Kidney (tissue), 14 donors: ENCODE data around the gene C20orf204. TPM values are rescaled to one million over a fixed set of nuclear protein-coding genes. Genes with fewer than 3 reads are reported as not detected.

ENCODE experiments used
- DNase-seq, 5 donors: peaks; one replicate each; pipeline ENCODE4 v3.0.0-alpha.2; 2013 to 2020
- FAIRE-seq: peaks from 2 replicates; lab custom pipeline; 2012; peaks lifted over from hg19 to GRCh38; lab: Jason Lieb, UNC
- H3K27ac ChIP-seq, 2 donors: one replicate each; pipeline ENCODE4 v1.7.0; 2013; ENCODE audit warnings: low read depth in 2 of 2, low read length in 2 of 2, inconsistent platforms in 1 of 2
- H3K27me3 ChIP-seq: one replicate; pipeline ENCODE4 v1.7.1; 2013; ENCODE audit warnings: low read length, inconsistent platforms; ENCODE audit not compliant: control insufficient read depth, insufficient read depth
- H3K36me3 ChIP-seq, 3 donors: one replicate each; pipeline versions ENCODE4 v1.7.0 to v1.7.1; 2013; ENCODE audit warnings: low read length in 3 of 3, control low read depth in 1 of 3, inconsistent platforms in 1 of 3; ENCODE audit not compliant: insufficient read depth in 3 of 3, control insufficient read depth in 2 of 3
- H3K4me1 ChIP-seq, 3 donors: one replicate each; pipeline versions ENCODE4 v1.7.0 to v1.7.1; 2013; ENCODE audit warnings: low read length in 3 of 3, inconsistent platforms in 1 of 3, low read depth in 1 of 3; ENCODE audit not compliant: control insufficient read depth in 2 of 3, insufficient read depth in 2 of 3
- H3K4me3 ChIP-seq, 3 donors: one replicate each; pipeline versions ENCODE4 v1.7.0 to v1.8.1; 2013; ENCODE audit warnings: low read length in 3 of 3, control low read depth in 1 of 3, inconsistent platforms in 1 of 3
- H3K9ac ChIP-seq, 3 donors: one replicate each; pipeline versions ENCODE4 v1.7.0 to v1.7.1; 2013; ENCODE audit warnings: low read length in 3 of 3, control low read depth in 1 of 3, inconsistent platforms in 1 of 3
- H3K9me3 ChIP-seq, 3 donors: one replicate each; pipeline versions ENCODE4 v1.7.0 to v1.7.1; 2013; ENCODE audit warnings: low read length in 3 of 3, control low read depth in 1 of 3, inconsistent platforms in 1 of 3; ENCODE audit not compliant: control insufficient read depth in 2 of 3, insufficient read depth in 1 of 3
- intact Hi-C: fragments of 100-400 bp; cut with DNase I; formaldehyde crosslinking; loops from one replicate; pipeline ENCODE4 v1.11.1; 2022
- polyA plus RNA-seq: library from polyadenylated mRNA; stranded (reverse); fragments of 350-450 nt; fragmentation: Illumina TruSeq; extraction: RNeasy Lipid Tissue Mini Kit (QIAGEN cat#74804); gene quantifications from one replicate; pipeline ENCODE4 v1.2.3, GENCODE V29; 2014; ENCODE audit warnings: low read depth, low replicate concordance; ENCODE audit not compliant: insufficient read depth
- total RNA-seq: library from RNA; stranded (reverse); fragmentation: NEBNext Ultra II Directional; extraction: Animal tissue kit (Norgen Biotek cat#: 25700); gene quantifications from one replicate; pipeline ENCODE4 v1.2.1, GENCODE V29; 2021
- TF ChIP-seq, protein P1 (sequence below): IDR thresholded peaks from 3 replicates; pipeline ENCODE4 v1.5.1; 2012; ENCODE audit warnings: mild to moderate bottlenecking, moderate library complexity, borderline replicate concordance; ENCODE audit not compliant: insufficient read depth; ENCODE audit errors: extremely low read depth
- donor health status: control.
- donor health status: control.
- donor health status: control.
- donor health status: control.
- donor health status: control.
- donor health status: DM: yes; HTN: yes; CAD: no.
- donor health status: Normal renal cell carcinoma (clear cell type).

C20orf204 gene
- total and polyA plus RNA-seq, 2 donors from 2014 or later = 0.75 to 2.4 TPM

DNA sequence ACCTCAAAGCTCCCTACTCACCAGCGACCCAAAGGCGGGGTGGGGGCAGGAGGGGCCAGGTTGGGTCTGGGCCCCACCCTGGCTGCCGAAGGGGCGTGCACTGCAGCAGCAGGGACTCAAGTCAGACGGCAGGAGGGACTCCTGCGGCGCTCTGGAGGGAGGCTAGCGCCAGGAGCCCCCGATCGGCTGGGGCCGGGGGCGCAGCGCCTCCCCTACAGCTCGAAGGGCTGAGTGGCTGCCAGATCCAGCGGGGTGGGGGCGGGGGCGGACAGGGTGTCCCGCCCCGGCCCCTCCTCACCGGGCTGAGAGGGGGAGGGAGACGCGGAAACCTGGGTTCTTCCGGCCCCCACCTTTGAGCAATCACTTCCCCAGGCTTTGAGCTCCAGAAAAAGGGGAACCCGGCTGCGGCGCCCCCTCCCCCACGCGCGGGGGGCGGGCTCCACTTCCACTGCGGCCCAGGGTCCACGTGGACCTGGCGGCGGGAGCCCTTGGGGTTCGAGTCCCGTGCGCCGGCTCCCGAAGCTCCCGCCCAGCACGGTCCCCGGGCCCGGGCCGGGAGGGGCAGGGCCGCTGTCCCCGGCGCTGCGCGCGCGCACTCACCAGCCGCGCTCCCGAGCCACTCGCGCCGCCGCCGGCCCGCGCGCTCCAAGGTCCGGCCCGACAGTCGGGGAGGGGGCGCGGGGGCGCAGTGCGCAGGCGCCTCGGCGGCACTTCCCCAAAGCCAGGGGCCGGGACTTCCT lies 43.5 kb downstream of the C20orf204 start, which contains the start of gene RGS19:
RGS19 (minus strand) TSS at position 246 of the 740 bp plus-strand sequence. CDS start 2,632 bp downstream, outside the sequence.
- FAIRE-seq = no peak

DNA sequence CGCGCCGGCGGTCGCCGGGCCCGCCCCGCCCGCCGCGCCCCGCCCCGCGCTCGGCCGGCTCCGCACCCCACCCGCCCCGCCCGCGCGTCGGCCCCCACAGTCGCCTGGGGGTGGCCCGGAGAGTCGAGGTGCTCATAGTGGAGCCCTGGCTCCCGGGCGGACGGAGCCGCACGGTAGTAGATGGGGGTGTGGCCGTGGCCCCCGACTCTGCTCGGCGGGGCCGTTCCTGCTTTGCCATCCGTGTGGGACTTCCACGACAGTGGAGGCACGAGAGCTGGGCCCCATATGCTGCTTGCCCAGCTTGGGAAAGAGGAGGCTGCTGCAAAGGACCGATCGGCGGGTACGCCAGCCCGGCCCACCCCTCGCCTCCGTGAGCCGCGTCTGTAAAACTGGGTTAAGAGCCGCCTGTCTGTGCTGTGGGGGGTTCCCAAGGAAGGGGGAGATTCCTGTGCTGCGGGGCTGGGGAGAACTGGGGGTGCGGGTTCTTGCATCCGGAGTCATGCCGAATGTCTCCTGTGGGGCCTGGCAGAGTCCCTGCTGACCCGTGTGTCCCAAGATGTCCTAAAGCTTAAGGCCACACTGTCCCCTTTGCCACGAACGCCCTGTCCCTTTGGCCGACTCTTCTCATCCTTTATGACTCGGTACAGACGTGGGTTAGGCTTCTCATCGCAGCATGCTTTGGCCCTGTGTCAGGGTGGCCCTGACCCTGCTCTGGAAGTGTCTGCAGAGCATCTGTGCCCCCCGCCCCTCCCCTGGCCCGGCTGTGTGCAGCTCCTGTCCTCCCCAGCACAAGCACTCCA lies 44.2 kb downstream of the C20orf204 start, which contains the start of gene OPRL1:
OPRL1 (plus strand) TSS at position 70 of the 800 bp plus-strand sequence. CDS start 12,639 bp downstream, outside the sequence.
- DNase-seq (peak in 1 of 5 donors; percentile 74), FAIRE-seq (no peak)
- Histone ChIP-seq H3K9me3 (no peaks in the 10 kb centered on the region), H3K36me3 (no peaks in the 10 kb centered on the region), H3K27me3 (peaks cover 3% of the 10 kb centered on the region), H3K4me1 (peaks cover 0 to 23% (median 3%) of the 10 kb centered on the region in 3 donors), H3K4me3 (peak within 1 kb of the TSS; percentile 21 to 59 (median 28)), H3K9ac (peak within 1 kb of the TSS in 2 of 3 donors; percentile 55), H3K27ac (peak within 1 kb of the TSS; percentile 32 to 65)
- intact Hi-C loops = no loop called here
- TF ChIP-seq, protein P1, sequence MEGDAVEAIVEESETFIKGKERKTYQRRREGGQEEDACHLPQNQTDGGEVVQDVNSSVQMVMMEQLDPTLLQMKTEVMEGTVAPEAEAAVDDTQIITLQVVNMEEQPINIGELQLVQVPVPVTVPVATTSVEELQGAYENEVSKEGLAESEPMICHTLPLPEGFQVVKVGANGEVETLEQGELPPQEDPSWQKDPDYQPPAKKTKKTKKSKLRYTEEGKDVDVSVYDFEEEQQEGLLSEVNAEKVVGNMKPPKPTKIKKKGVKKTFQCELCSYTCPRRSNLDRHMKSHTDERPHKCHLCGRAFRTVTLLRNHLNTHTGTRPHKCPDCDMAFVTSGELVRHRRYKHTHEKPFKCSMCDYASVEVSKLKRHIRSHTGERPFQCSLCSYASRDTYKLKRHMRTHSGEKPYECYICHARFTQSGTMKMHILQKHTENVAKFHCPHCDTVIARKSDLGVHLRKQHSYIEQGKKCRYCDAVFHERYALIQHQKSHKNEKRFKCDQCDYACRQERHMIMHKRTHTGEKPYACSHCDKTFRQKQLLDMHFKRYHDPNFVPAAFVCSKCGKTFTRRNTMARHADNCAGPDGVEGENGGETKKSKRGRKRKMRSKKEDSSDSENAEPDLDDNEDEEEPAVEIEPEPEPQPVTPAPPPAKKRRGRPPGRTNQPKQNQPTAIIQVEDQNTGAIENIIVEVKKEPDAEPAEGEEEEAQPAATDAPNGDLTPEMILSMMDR = no peak

More for the DNA sequence above, 43.5 kb downstream of the C20orf204 start, which contains the start of gene RGS19:
- DNase-seq = peak; percentile 67 to 89 (median 84)
- intact Hi-C loops = no loop called here
- peaks cover 0 to 23% (median 3%) of the 10 kb centered on the region in 3 donors for H3K4me1 ChIP-seq
- peaks cover 2% of the 10 kb centered on the region for H3K27me3 ChIP-seq
- TF ChIP-seq, protein P1 = no peak
- H3K36me3 ChIP-seq = no peaks in the 10 kb centered on the region
- peak within 1 kb of the TSS in 2 of 3 donors; percentile 55 for H3K9ac ChIP-seq
- peak within 1 kb of the TSS; percentile 21 to 59 (median 28) for H3K4me3 ChIP-seq
- H3K27ac ChIP-seq = peak within 1 kb of the TSS; percentile 32 to 65
- H3K9me3 ChIP-seq = no peaks in the 10 kb centered on the region

DNA sequence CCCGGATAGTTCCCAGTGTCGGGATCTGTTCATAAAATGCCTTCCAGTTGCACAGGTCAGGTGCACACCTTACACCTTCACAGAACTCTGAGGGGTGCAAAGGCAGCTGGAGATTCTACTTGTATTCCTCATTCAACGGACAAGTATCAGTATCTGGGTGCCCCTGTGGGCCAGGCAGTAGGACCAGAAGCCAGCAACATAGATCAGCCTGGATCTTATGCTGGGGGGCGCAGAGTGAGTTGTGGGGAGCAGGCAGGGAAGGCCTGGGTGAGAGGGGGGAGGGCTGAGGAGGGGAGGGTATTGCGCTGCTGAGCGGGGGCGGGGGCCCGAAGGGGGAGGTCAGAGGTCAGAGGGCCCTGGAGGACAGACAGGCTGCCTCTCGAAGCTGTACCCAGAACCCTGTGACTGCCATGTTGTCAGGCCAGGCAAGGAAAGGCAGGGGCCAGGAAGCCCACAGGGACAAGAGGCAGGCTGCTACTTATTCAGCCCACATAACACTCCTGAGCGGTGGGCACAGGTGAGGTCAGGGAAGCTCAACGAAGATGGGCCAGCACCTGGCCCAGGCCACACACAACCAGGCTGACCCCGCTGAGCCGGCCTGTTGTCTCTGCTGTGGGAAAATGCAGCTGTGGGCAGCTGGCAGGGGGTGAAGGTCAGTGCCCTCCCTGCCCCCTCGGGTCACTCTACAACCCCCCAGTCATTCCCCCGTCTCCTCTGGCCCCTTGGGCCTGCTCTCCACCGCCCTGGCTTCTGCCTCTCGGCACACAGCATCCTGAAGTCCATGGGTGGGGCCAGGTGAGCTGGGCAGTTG lies 45.0 kb downstream of the C20orf204 start:
- no peaks in the 10 kb centered on the region for H3K9me3 ChIP-seq
- DNase-seq = peak in 1 of 5 donors; percentile 64
- no peak overlapping the region for H3K9ac ChIP-seq
- intact Hi-C loops = no loop called here
- peak overlapping the region in 1 of 3 donors; percentile 43 for H3K4me3 ChIP-seq
- H3K27me3 ChIP-seq = peaks cover 6% of the 10 kb centered on the region
- H3K36me3 ChIP-seq = no peaks in the 10 kb centered on the region
- FAIRE-seq = no peak
- H3K4me1 ChIP-seq = peaks cover 0 to 23% (median 3%) of the 10 kb centered on the region in 3 donors
- TF ChIP-seq, protein P1 = no peak
- H3K27ac ChIP-seq = no peak overlapping the region
